ENCODE results near the gene IL17RC. TPM values are rescaled to one million over a fixed set of nuclear protein-coding genes. Genes with fewer than 3 reads are reported as not detected.
A peak's percentile ranks its signal among the peaks of the same experiment; 100 is the strongest.
"Not testable (repeated sequence)": the region's sequence is repeated elsewhere in the genome, so short reads cannot be mapped to it uniquely, and the experiment has no call there.

The IL17RC gene
- total RNA-seq, 1 experiment from 2014 or later, result 17.6 TPM

DNA sequence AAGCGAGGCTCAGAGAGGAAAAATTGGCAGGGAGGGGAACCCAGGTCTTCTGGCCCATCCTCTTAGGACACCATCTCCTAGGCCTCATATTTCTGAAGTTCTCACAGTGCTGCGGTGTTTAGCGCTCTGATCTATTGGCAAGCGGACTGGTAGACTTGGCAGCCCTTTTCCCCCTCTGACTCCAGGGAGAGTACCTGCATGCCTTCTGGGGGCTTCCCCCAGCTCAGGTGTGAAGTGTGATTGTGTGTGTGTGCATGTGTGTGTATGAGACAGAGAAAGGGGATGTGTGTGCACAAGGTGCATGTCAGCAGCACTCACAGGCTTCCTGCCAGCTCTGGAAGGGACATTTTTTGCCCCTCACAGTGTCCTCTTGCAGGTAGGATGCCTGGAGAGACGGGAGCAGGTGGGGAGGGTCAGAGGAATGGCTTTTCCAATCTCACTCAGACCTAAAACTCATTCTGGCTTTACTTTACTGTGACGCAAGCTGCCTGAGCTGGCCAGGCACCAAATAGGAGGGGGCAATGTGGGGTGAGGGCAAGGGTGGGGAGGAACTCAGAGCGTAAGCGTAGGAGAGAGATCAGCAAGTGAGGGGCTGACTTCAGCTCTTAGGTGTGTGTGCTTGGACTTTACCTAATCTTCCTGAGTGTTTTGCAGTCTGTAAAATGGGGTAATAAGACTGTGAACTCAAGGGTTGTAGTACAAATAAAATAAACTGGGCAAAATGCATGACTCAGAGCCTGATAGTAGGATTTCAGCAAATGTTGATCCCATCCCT is 18.2 kb upstream of the IL17RC start:
- POLR2A ChIA-PET, result interaction anchor here (1.0 to 1.1 kb wide), 2 partner anchors 18 to 19 kb away, joined by 3 read pairs; partner anchors contain the start of genes CIDEC and IL17RC
- H3K36me3 ChIP-seq (ENCODE audit: control insufficient read depth in 1 of 2, insufficient read depth in 2 of 2, low read length in 2 of 2), result peaks cover 0 to 3% of the 10 kb centered on the region in 2 experiments; a peak in 2 of 4 replicates
- no peak overlapping the region for H2AFZ ChIP-seq (ENCODE audit: low read depth, low read length, poor library complexity, severe bottlenecking)
- no peak overlapping the region for H3K4me3 ChIP-seq (replicated peaks in 1 of 2; ENCODE audit: low read depth in 1 of 2, low read length in 2 of 2)
- H3K79me2 ChIP-seq (ENCODE audit: insufficient read depth, low read length), result peaks cover 4% of the 10 kb centered on the region; the same call in 1 of the 2 replicates
- TF ChIP-seq EZH2 (IDR thresholded peaks at IDR 0.05) (no peak), EZH2phosphoT487 (IDR thresholded peaks at IDR 0.05; ENCODE audit: borderline replicate concordance) (no peak), SIN3A (IDR thresholded peaks at IDR 0.05; ENCODE audit: low read depth) (no peak), FOSL1 (IDR thresholded peaks at IDR 0.05; ENCODE audit: low read depth) (no peak)
- TF ChIP-seq, protein P1, sequence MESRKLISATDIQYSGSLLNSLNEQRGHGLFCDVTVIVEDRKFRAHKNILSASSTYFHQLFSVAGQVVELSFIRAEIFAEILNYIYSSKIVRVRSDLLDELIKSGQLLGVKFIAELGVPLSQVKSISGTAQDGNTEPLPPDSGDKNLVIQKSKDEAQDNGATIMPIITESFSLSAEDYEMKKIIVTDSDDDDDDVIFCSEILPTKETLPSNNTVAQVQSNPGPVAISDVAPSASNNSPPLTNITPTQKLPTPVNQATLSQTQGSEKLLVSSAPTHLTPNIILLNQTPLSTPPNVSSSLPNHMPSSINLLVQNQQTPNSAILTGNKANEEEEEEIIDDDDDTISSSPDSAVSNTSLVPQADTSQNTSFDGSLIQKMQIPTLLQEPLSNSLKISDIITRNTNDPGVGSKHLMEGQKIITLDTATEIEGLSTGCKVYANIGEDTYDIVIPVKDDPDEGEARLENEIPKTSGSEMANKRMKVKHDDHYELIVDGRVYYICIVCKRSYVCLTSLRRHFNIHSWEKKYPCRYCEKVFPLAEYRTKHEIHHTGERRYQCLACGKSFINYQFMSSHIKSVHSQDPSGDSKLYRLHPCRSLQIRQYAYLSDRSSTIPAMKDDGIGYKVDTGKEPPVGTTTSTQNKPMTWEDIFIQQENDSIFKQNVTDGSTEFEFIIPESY (IDR thresholded peaks at IDR 0.05; ENCODE audit: extremely low read depth, insufficient replicate concordance, low read length), result no peak
- no peaks in the 10 kb centered on the region for H3K9me2 ChIP-seq (ENCODE audit: insufficient read depth)
- H3K9me3 ChIP-seq (ENCODE audit: control insufficient read depth in 1 of 2, insufficient read depth in 1 of 2, low read depth in 1 of 2, low read length in 2 of 2), result no peaks in the 10 kb centered on the region
- no peaks in the 10 kb centered on the region for H4K20me1 ChIP-seq (ENCODE audit: insufficient read depth)
- H3K27ac ChIP-seq (ENCODE audit: low read depth, low read length), result no peak overlapping the region
- DNase-seq (ENCODE audit: low read depth, low spot score) (no peak), ATAC-seq (no peak)
- CTCF ChIA-PET, result no interaction called here
- intact Hi-C loops (cut with micrococcal nuclease), result no loop called here
- RAD21 ChIA-PET (ENCODE audit: low non-redundant PET in 1 of 2, low total read pairs in 2 of 2, uncharacterized antibody in 2 of 2, unreplicated experiment in 2 of 2), result no interaction called here
- H3K4me2 ChIP-seq (ENCODE audit: low read length), result peak overlapping the region; percentile 30; the same call in 1 of the 2 replicates
- no TSS peak for BruUV-seq (replicated peaks)
- peaks cover 13 to 42% of the 10 kb centered on the region in 2 experiments; a peak in 3 of 4 replicates for H3K4me1 ChIP-seq (ENCODE audit: control insufficient read depth in 1 of 2, insufficient read depth in 2 of 2, low read length in 2 of 2)
- H3K9ac ChIP-seq (ENCODE audit: low read length), result no peak overlapping the region
- no peaks in the 10 kb centered on the region for H3K27me3 ChIP-seq (ENCODE audit: insufficient read depth, low read length)

- Histone ChIP-seq H3K9me3 (ENCODE audit: control insufficient read depth in 1 of 2, insufficient read depth in 1 of 2, low read depth in 1 of 2, low read length in 2 of 2) (no peaks in the 10 kb centered on the region), H4K20me1 (ENCODE audit: insufficient read depth) (no peaks in the 10 kb centered on the region), H3K27me3 (ENCODE audit: insufficient read depth, low read length) (no peaks in the 10 kb centered on the region), H3K27ac (ENCODE audit: low read depth, low read length) (no peak overlapping the region), H3K9ac (ENCODE audit: low read length) (no peak overlapping the region), H3K36me3 (ENCODE audit: control insufficient read depth in 1 of 2, insufficient read depth in 2 of 2, low read length in 2 of 2) (no peaks in the 10 kb centered on the region), H3K4me1 (ENCODE audit: control insufficient read depth in 1 of 2, insufficient read depth in 2 of 2, low read length in 2 of 2) (peaks cover 17 to 40% of the 10 kb centered on the region in 2 experiments; a peak in 3 of 4 replicates), H3K4me3 (replicated peaks in 1 of 2; ENCODE audit: low read depth in 1 of 2, low read length in 2 of 2) (no peak overlapping the region), H3K79me2 (ENCODE audit: insufficient read depth, low read length) (no peaks in the 10 kb centered on the region), H3K4me2 (ENCODE audit: low read length) (no peak overlapping the region), H2AFZ (ENCODE audit: low read depth, low read length, poor library complexity, severe bottlenecking) (no peak overlapping the region), H3K9me2 (ENCODE audit: insufficient read depth) (no peaks in the 10 kb centered on the region)
- ChIA-PET POLR2A (no interaction called here), RAD21 (ENCODE audit: low non-redundant PET in 1 of 2, low total read pairs in 2 of 2, uncharacterized antibody in 2 of 2, unreplicated experiment in 2 of 2) (no interaction called here), CTCF (no interaction called here)
- intact Hi-C loops (cut with micrococcal nuclease), result no loop called here
- TF ChIP-seq YY1 (IDR thresholded peaks at IDR 0.05; ENCODE audit: extremely low read depth, insufficient replicate concordance, low read depth, low read length) (no peak), EGR1 (IDR thresholded peaks at IDR 0.05; ENCODE audit: low read depth) (no peak), EZH2phosphoT487 (IDR thresholded peaks at IDR 0.05; ENCODE audit: borderline replicate concordance) (no peak), TCF7L2 (IDR thresholded peaks at IDR 0.05; ENCODE audit: borderline replicate concordance, extremely low read depth, insufficient read depth, insufficient read length) (no peak), ZNF274 (IDR thresholded peaks at IDR 0.05; ENCODE audit: low read depth, low read length) (no peak), SRF (IDR thresholded peaks at IDR 0.05; ENCODE audit: low read depth) (no peak)
- no peak for ATAC-seq
- BruUV-seq (replicated peaks), result no TSS peak
- DNase-seq (ENCODE audit: low read depth, low spot score), result no peak
Measured at GRCh38 chr3:9899289-9899791, 17.6 kb upstream of the IL17RC start.

- not testable (repeated sequence) for DNase-seq (ENCODE audit: low read depth, low spot score); ATAC-seq
Measured at GRCh38 chr3:9900965-9901415, 15.9 kb upstream of the IL17RC start.

More at GRCh38 chr3:9900965-9901415, 15.9 kb upstream of the IL17RC start:
- POLR2A ChIA-PET; intact Hi-C loops (cut with micrococcal nuclease); H3K27me3 ChIP-seq (ENCODE audit: insufficient read depth, low read length); H3K27ac ChIP-seq (ENCODE audit: low read depth, low read length); H3K9me2 ChIP-seq (ENCODE audit: insufficient read depth); BruUV-seq (replicated peaks); H3K4me3 ChIP-seq (replicated peaks in 1 of 2; ENCODE audit: low read depth in 1 of 2, low read length in 2 of 2); H2AFZ ChIP-seq (ENCODE audit: low read depth, low read length, poor library complexity, severe bottlenecking); H3K9me3 ChIP-seq (ENCODE audit: control insufficient read depth in 1 of 2, insufficient read depth in 1 of 2, low read depth in 1 of 2, low read length in 2 of 2); H4K20me1 ChIP-seq (ENCODE audit: insufficient read depth); H3K4me2 ChIP-seq (ENCODE audit: low read length); H3K36me3 ChIP-seq (ENCODE audit: control insufficient read depth in 1 of 2, insufficient read depth in 2 of 2, low read length in 2 of 2); H3K79me2 ChIP-seq (ENCODE audit: insufficient read depth, low read length); CTCF ChIA-PET; RAD21 ChIA-PET (ENCODE audit: low non-redundant PET in 1 of 2, low total read pairs in 2 of 2, uncharacterized antibody in 2 of 2, unreplicated experiment in 2 of 2); H3K9ac ChIP-seq (ENCODE audit: low read length): not testable (repeated sequence)
- peaks cover 17 to 40% of the 10 kb centered on the region in 2 experiments; a peak in 3 of 4 replicates for H3K4me1 ChIP-seq (ENCODE audit: control insufficient read depth in 1 of 2, insufficient read depth in 2 of 2, low read length in 2 of 2)
